Spleen (tissue), 11 donors: ENCODE data around the gene EPB41L4A. TPM values are rescaled to one million over a fixed set of nuclear protein-coding genes. Genes with fewer than 3 reads are reported as not detected.

Source experiments
- DNase-seq: peaks from one replicate; pipeline ENCODE4 v3.0.0-alpha.2; 2020
- H3K27ac ChIP-seq, 8 donors: fragments of 200-600 bp; sonication (generic) in 7 of 8; 1 replicate in 4 of 8; 2 replicates in 4 of 8; pipeline versions ENCODE4 v1.5.0 to v1.8.0; 2016 to 2021; ENCODE audit warnings: inconsistent platforms in 4 of 8, mild to moderate bottlenecking in 4 of 8, moderate library complexity in 1 of 8
- H3K27me3 ChIP-seq, 7 donors: fragments of 200-600 bp; sonication (generic) in 6 of 7; replicated peaks in 1 of 7; 1 replicate in 4 of 7; 2 replicates in 3 of 7; pipeline versions ENCODE4 v1.5.0 to v1.8.0; 2016 to 2021; ENCODE audit warnings: inconsistent platforms in 3 of 7, mild to moderate bottlenecking in 1 of 7
- H3K36me3 ChIP-seq, 6 donors: fragments of 200-600 bp; sonication (generic) in 5 of 6; 1 replicate in 4 of 6; 2 replicates in 2 of 6; pipeline versions ENCODE4 v1.5.0 to v1.8.0; 2016 to 2021; ENCODE audit warnings: inconsistent platforms in 2 of 6
- H3K4me1 ChIP-seq, 6 donors: fragments of 200-600 bp; sonication (generic) in 5 of 6; 1 replicate in 3 of 6; 2 replicates in 3 of 6; pipeline versions ENCODE4 v1.5.0 to v1.8.0; 2016 to 2021; ENCODE audit warnings: inconsistent platforms in 3 of 6
- H3K4me3 ChIP-seq, 8 donors: fragments of 200-600 bp; sonication (generic) in 7 of 8; 1 replicate in 4 of 8; 2 replicates in 4 of 8; pipeline versions ENCODE4 v1.5.0 to v1.8.0; 2016 to 2021; ENCODE audit warnings: inconsistent platforms in 4 of 8, mild to moderate bottlenecking in 4 of 8, moderate library complexity in 2 of 8
- H3K9me3 ChIP-seq, 8 donors: fragments of 200-600 bp; sonication (generic) in 7 of 8; 1 replicate in 4 of 8; 2 replicates in 4 of 8; pipeline versions ENCODE4 v1.5.0 to v1.8.0; 2016 to 2021; ENCODE audit warnings: inconsistent platforms in 4 of 8
- CTCF ChIP-seq, 11 experiments: fragments of 200-600 bp in 7 of 11; fragments of 450-650 bp in 4 of 11; sonication (generic) in 4 of 11; IDR thresholded peaks in 8 of 11; conservative IDR thresholded peaks in 3 of 11; 1 replicate in 7 of 11; 2 replicates in 4 of 11; pipeline versions ENCODE4 v1.4.0 to v1.8.0; 2016 to 2021; ENCODE audit warnings: antibody characterized with exemption in 11 of 11, inconsistent platforms in 4 of 11, mild to moderate bottlenecking in 1 of 11
- POLR2A ChIP-seq, 3 donors: fragments of 450-650 bp; IDR thresholded peaks; one replicate each; pipeline ENCODE4 v1.5.1; 2017; ENCODE audit warnings: antibody characterized with exemption in 3 of 3, mild to moderate bottlenecking in 1 of 3
- POLR2AphosphoS5 ChIP-seq, 3 donors: sonication (generic); formaldehyde crosslinking; IDR thresholded peaks; one replicate each; pipeline ENCODE4 v1.5.1; 2017; ENCODE audit warnings: antibody characterized with exemption in 3 of 3
- WGBS, 5 donors: extraction: QIAGEN DNeasy Blood & Tissue Kit in 3 of 5; methylation state at CpG; one replicate each; pipeline versions ENCODE4 v1.1.5 to v1.1.7; 2013 to 2018; 5-methylcytosine and 5-hydroxymethylcytosine counted together
- intact Hi-C: fragments of 100-400 bp; cut with DNase I; formaldehyde crosslinking; loops from one replicate; pipeline ENCODE4 v1.15.0; 2023; ENCODE audit warnings: low total_unique reads
- polyA plus RNA-seq, 3 donors: library from polyadenylated mRNA; stranded (reverse); fragments of 200-250 nt; gene quantifications; one replicate each; pipeline ENCODE4 v1.2.1, GENCODE V29; 2013
- total RNA-seq, 7 donors: library from RNA; depleted of rRNA in 3 of 7; stranded (reverse); fragments of >200 nt in 3 of 7; fragmentation: NEBNext Ultra II Directional in 4 of 7; extraction: Animal tissue kit (Norgen Biotek cat#: 25700) in 4 of 7; gene quantifications; one replicate each; pipeline versions ENCODE4 v1.1.0 to v1.2.1, GENCODE V29; 2016 to 2021
- donor health status: healthy with polysubstance abuse.
- donor health status: DM: no; HTN: no; CAD: no; lungs with moderate emphysema.
- donor health status: DM: no; HTN: no; CAD: no.
- donor health status: Bipolar disorder and iron deficiency.
- donor health status: healthy.
- donor health status: DM: no; HTN: no; CAD: no.
- donor health status: DM: yes; HTN: yes; CAD: no.

EPB41L4A gene
- total and polyA plus RNA-seq, 10 donors = 1.4 to 28.1 (median 12.2) TPM

- WGBS, 5 donors = 1 to 2% (median 2%) methylated on average over 26 of the region's 26 CpGs
- Histone ChIP-seq H3K4me3 (peak overlapping the region; percentile 60 to 97 (median 82)), H3K27ac (peak overlapping the region; percentile 27 to 88 (median 83)), H3K4me1 (peaks cover 0 to 47% (median 29%) of the 10 kb centered on the region in 6 donors), H3K36me3 (no peaks in the 10 kb centered on the region), H3K9me3 (no peaks in the 10 kb centered on the region), H3K27me3 (peaks cover 0 to 72% (median 20%) of the 10 kb centered on the region in 7 donors)
- intact Hi-C loops = no loop called here
- peak; percentile 84 for DNase-seq
- no peak for TF ChIP-seq CTCF (IDR thresholded peaks at IDR 0.05 in 8 of 11, conservative IDR thresholded peaks at IDR 0.05 in 3 of 11)
- peak in 1 of 3 donors; percentile 48 for TF ChIP-seq POLR2A (IDR thresholded peaks at IDR 0.05)
- peak in 1 of 3 donors; percentile 45 for TF ChIP-seq POLR2AphosphoS5 (IDR thresholded peaks at IDR 0.05)
Observed at GRCh38 chr5:112417931-112418658, 982 bp downstream of the EPB41L4A start.

GRCh38 chr5:112415552-112415951 lies 3.5 kb downstream of the EPB41L4A start:
- peaks cover 0 to 57% (median 20%) of the 10 kb centered on the region in 7 donors for H3K27me3 ChIP-seq
- H3K9me3 ChIP-seq = no peaks in the 10 kb centered on the region
- DNase-seq = no peak
- 88 to 92% (median 91%) methylated on average over 2 of the region's 2 CpGs for WGBS, 5 donors
- TF ChIP-seq POLR2AphosphoS5 (IDR thresholded peaks at IDR 0.05) (no peak), POLR2A (IDR thresholded peaks at IDR 0.05) (no peak), CTCF (IDR thresholded peaks at IDR 0.05 in 8 of 11, conservative IDR thresholded peaks at IDR 0.05 in 3 of 11) (no peak)
- peaks cover 0 to 55% (median 27%) of the 10 kb centered on the region in 6 donors for H3K4me1 ChIP-seq
- H3K36me3 ChIP-seq = no peaks in the 10 kb centered on the region
- no peak overlapping the region for H3K27ac ChIP-seq
- H3K4me3 ChIP-seq = no peak overlapping the region
- intact Hi-C loops = no loop called here

GRCh38 chr5:112413611-112414010 lies 5.5 kb downstream of the EPB41L4A start:
- Histone ChIP-seq H3K9me3 (no peaks in the 10 kb centered on the region), H3K36me3 (no peaks in the 10 kb centered on the region), H3K27ac (no peak overlapping the region), H3K27me3 (peaks cover 0 to 38% (median 7%) of the 10 kb centered on the region in 7 donors), H3K4me3 (no peak overlapping the region), H3K4me1 (peaks cover 0 to 35% (median 12%) of the 10 kb centered on the region in 6 donors)
- no peak for DNase-seq
- no peak for TF ChIP-seq POLR2AphosphoS5 (IDR thresholded peaks at IDR 0.05)
- TF ChIP-seq CTCF (IDR thresholded peaks at IDR 0.05 in 8 of 11, conservative IDR thresholded peaks at IDR 0.05 in 3 of 11) = no peak
- no peak for TF ChIP-seq POLR2A (IDR thresholded peaks at IDR 0.05)
- intact Hi-C loops = no loop called here
- 81 to 95% (median 87%) methylated on average over 3 of the region's 3 CpGs for WGBS, 5 donors

- no peak for TF ChIP-seq POLR2A (IDR thresholded peaks at IDR 0.05)
- TF ChIP-seq POLR2AphosphoS5 (IDR thresholded peaks at IDR 0.05) = no peak
- TF ChIP-seq CTCF (IDR thresholded peaks at IDR 0.05 in 8 of 11, conservative IDR thresholded peaks at IDR 0.05 in 3 of 11) = no peak
- Histone ChIP-seq H3K27ac (peak overlapping the region in 5 of 8 donors; percentile 1 to 47 (median 9)), H3K4me3 (no peak overlapping the region), H3K9me3 (no peaks in the 10 kb centered on the region), H3K27me3 (peaks cover 0 to 25% (median 0%) of the 10 kb centered on the region in 7 donors), H3K4me1 (peaks cover 0 to 30% (median 6%) of the 10 kb centered on the region in 6 donors), H3K36me3 (no peaks in the 10 kb centered on the region)
- no peak for DNase-seq
- 41 to 54% (median 44%) methylated on average over 3 of the region's 3 CpGs for WGBS, 5 donors
- intact Hi-C loops = no loop called here
Observed at GRCh38 chr5:112412346-112412745, 6.7 kb downstream of the EPB41L4A start.
